Effector memory CD8-positive, alpha-beta T cell (primary cell): ENCODE results near the gene SLC35E4.
A peak's percentile ranks its signal among the peaks of the same experiment; 100 is the strongest.
"Not testable (repeated sequence)": the region's sequence is repeated elsewhere in the genome, so short reads cannot be mapped to it uniquely, and the experiment has no call there.

ENCODE experiments used
- ATAC-seq: fragments of 150-1000 bp; cut with Tn5 transposase; replicated peaks from 2 replicates; pipeline ENCODE4 v1.10.0; 2021; ENCODE audit warnings: mild to moderate bottlenecking, moderate library complexity
- DNase-seq, 3 experiments: peaks; one replicate each; pipeline ENCODE4 v3.0.0; 2021
- H3K27ac Mint-ChIP-seq, 2 donors: one replicate each; pipeline ENCODE4 v1.8.0; 2022; ENCODE audit warnings: mild to moderate bottlenecking in 2 of 2, mixed read lengths in 2 of 2, moderate library complexity in 2 of 2
- H3K27me3 Mint-ChIP-seq, 2 donors: one replicate each; pipeline ENCODE4 v1.8.0; 2022; ENCODE audit warnings: mixed read lengths in 2 of 2
- H3K36me3 Mint-ChIP-seq: one replicate; pipeline ENCODE4 v1.8.0; 2022; ENCODE audit warnings: mild to moderate bottlenecking, moderate library complexity, mixed read lengths; ENCODE audit not compliant: insufficient read depth
- H3K4me1 Mint-ChIP-seq, 2 donors: one replicate each; pipeline ENCODE4 v1.8.0; 2022; ENCODE audit warnings: low read depth in 2 of 2, mixed read lengths in 2 of 2
- H3K4me3 Mint-ChIP-seq, 2 donors: one replicate each; pipeline ENCODE4 v1.8.0; 2022; ENCODE audit warnings: mild to moderate bottlenecking in 2 of 2, mixed read lengths in 2 of 2, moderate library complexity in 2 of 2
- H3K9me3 Mint-ChIP-seq, 2 donors: one replicate each; pipeline ENCODE4 v1.8.0; 2022; ENCODE audit warnings: mixed read lengths in 2 of 2
- total RNA-seq, 9 experiments: gene quantifications; one replicate each; lab custom pipeline; 2026; lab: John Stamatoyannopoulos, UW

The SLC35E4 gene
- 6.0 to 32.0 (median 11.7) reads per million in 9 experiments for total RNA-seq

GRCh38 chr22:30635273-30636225 is at the start of gene SLC35E4:
Gene SLC35E4, plus strand, starts transcription at chr22:30635781. Its CDS starts 670 bp downstream, at chr22:30636451.
- H3K4me1 Mint-ChIP-seq, result peaks cover 14 to 23% of the 10 kb centered on the region in 2 donors
- H3K9me3 Mint-ChIP-seq, result no peaks in the 10 kb centered on the region

GRCh38 chr22:30586414-30586813 is 49.2 kb upstream of the SLC35E4 start:
- Mint-ChIP-seq H3K4me1 (peaks cover 0 to 10% of the 10 kb centered on the region in 2 donors), H3K27ac (peak overlapping the region in 1 of 2 donors; percentile 49), H3K36me3 (peaks cover 67% of the 10 kb centered on the region), H3K4me3 (no peak overlapping the region), H3K27me3 (no peaks in the 10 kb centered on the region), H3K9me3 (no peaks in the 10 kb centered on the region)
- ATAC-seq, result no peak
- no peak for DNase-seq

More at GRCh38 chr22:30635273-30636225, at the start of gene SLC35E4:
- H3K27me3 Mint-ChIP-seq, result no peaks in the 10 kb centered on the region
- H3K4me3 Mint-ChIP-seq, result peak within 1 kb of the TSS; percentile 82 to 89
- DNase-seq (peak; percentile 92 to 93 (median 92)), ATAC-seq (peak; percentile 81)
- H3K27ac Mint-ChIP-seq, result peak within 1 kb of the TSS; percentile 90 to 95
- H3K36me3 Mint-ChIP-seq, result peaks cover 3% of the 10 kb centered on the region

GRCh38 chr22:30591191-30591587 is 44.4 kb upstream of the SLC35E4 start:
- Mint-ChIP-seq H3K4me3 (no peak overlapping the region), H3K4me1 (peaks cover 0 to 6% of the 10 kb centered on the region in 2 donors), H3K9me3 (no peaks in the 10 kb centered on the region), H3K27ac (no peak overlapping the region), H3K36me3 (peaks cover 32% of the 10 kb centered on the region), H3K27me3 (peaks cover 7 to 12% of the 10 kb centered on the region in 2 donors)
- ATAC-seq (no peak), DNase-seq (no peak)

GRCh38 chr22:30591588-30592359 is 43.8 kb upstream of the SLC35E4 start, which contains the start of gene PES1:
Gene PES1, minus strand, starts transcription at chr22:30591910. Its CDS starts 77 bp downstream, at chr22:30591833.
- DNase-seq (peak; percentile 93 to 96 (median 94)), ATAC-seq (peak; percentile 99)
- peaks cover 7 to 12% of the 10 kb centered on the region in 2 donors for H3K27me3 Mint-ChIP-seq
- peaks cover 26% of the 10 kb centered on the region for H3K36me3 Mint-ChIP-seq
- peaks cover 0 to 6% of the 10 kb centered on the region in 2 donors for H3K4me1 Mint-ChIP-seq
- H3K4me3 Mint-ChIP-seq, result no peak within 1 kb of the TSS
- H3K27ac Mint-ChIP-seq, result no peak within 1 kb of the TSS
- H3K9me3 Mint-ChIP-seq, result no peaks in the 10 kb centered on the region

- DNase-seq, H3K27ac Mint-ChIP-seq, H3K4me1 Mint-ChIP-seq, H3K4me3 Mint-ChIP-seq, ATAC-seq, H3K9me3 Mint-ChIP-seq: not testable (repeated sequence)
- H3K27me3 Mint-ChIP-seq, result peaks cover 7 to 12% of the 10 kb centered on the region in 2 donors
- peaks cover 20% of the 10 kb centered on the region for H3K36me3 Mint-ChIP-seq
Observed at GRCh38 chr22:30592360-30592713, 43.2 kb upstream of the SLC35E4 start.

- Mint-ChIP-seq H3K27me3 (peaks cover 7 to 12% of the 10 kb centered on the region in 2 donors), H3K27ac (no peak overlapping the region), H3K4me1 (no peaks in the 10 kb centered on the region), H3K9me3 (no peaks in the 10 kb centered on the region), H3K36me3 (no peaks in the 10 kb centered on the region), H3K4me3 (no peak overlapping the region)
- no peak for DNase-seq
- ATAC-seq, result no peak
Observed at GRCh38 chr22:30596199-30596598, 39.4 kb upstream of the SLC35E4 start.

- Mint-ChIP-seq H3K27ac (no peak overlapping the region), H3K27me3 (peaks cover 7 to 12% of the 10 kb centered on the region in 2 donors), H3K36me3 (no peaks in the 10 kb centered on the region), H3K9me3 (no peaks in the 10 kb centered on the region), H3K4me1 (no peaks in the 10 kb centered on the region), H3K4me3 (no peak overlapping the region)
- DNase-seq, result no peak
- no peak for ATAC-seq
Observed at GRCh38 chr22:30596886-30597285, 38.7 kb upstream of the SLC35E4 start.

- H3K36me3 Mint-ChIP-seq, result no peaks in the 10 kb centered on the region
- no peak overlapping the region for H3K4me3 Mint-ChIP-seq
- ATAC-seq, result no peak
- DNase-seq, result no peak
- H3K9me3 Mint-ChIP-seq, result no peaks in the 10 kb centered on the region
- no peaks in the 10 kb centered on the region for H3K27me3 Mint-ChIP-seq
- H3K4me1 Mint-ChIP-seq, result no peaks in the 10 kb centered on the region
- H3K27ac Mint-ChIP-seq, result no peak overlapping the region
Observed at GRCh38 chr22:30598986-30599385, 36.6 kb upstream of the SLC35E4 start.

- Mint-ChIP-seq H3K9me3 (no peaks in the 10 kb centered on the region), H3K27me3 (no peaks in the 10 kb centered on the region), H3K36me3 (no peaks in the 10 kb centered on the region), H3K4me1 (peaks cover 5 to 6% of the 10 kb centered on the region in 2 donors), H3K27ac (no peak overlapping the region), H3K4me3 (no peak overlapping the region)
- DNase-seq (no peak), ATAC-seq (no peak)
Observed at GRCh38 chr22:30600921-30601320, 34.7 kb upstream of the SLC35E4 start.

- H3K27me3 Mint-ChIP-seq, result no peaks in the 10 kb centered on the region
- H3K36me3 Mint-ChIP-seq, result no peaks in the 10 kb centered on the region
- H3K9me3 Mint-ChIP-seq, result no peaks in the 10 kb centered on the region
- H3K27ac Mint-ChIP-seq, result no peak overlapping the region
- DNase-seq, result no peak
- no peak for ATAC-seq
- peaks cover 5 to 6% of the 10 kb centered on the region in 2 donors for H3K4me1 Mint-ChIP-seq
- H3K4me3 Mint-ChIP-seq, result no peak overlapping the region
Observed at GRCh38 chr22:30601464-30601863, 34.1 kb upstream of the SLC35E4 start.

GRCh38 chr22:30602049-30602448 is 33.5 kb upstream of the SLC35E4 start:
- DNase-seq, result no peak
- H3K4me3 Mint-ChIP-seq, result no peak overlapping the region

GRCh38 chr22:30603801-30604200 is 31.8 kb upstream of the SLC35E4 start:
- ATAC-seq (no peak), DNase-seq (no peak)
- peaks cover 12 to 13% of the 10 kb centered on the region in 2 donors for H3K4me1 Mint-ChIP-seq
- H3K9me3 Mint-ChIP-seq, result no peaks in the 10 kb centered on the region
- H3K27ac Mint-ChIP-seq, result no peak overlapping the region
- H3K27me3 Mint-ChIP-seq, result peaks cover 0 to 6% of the 10 kb centered on the region in 2 donors
- H3K36me3 Mint-ChIP-seq, result no peaks in the 10 kb centered on the region
- no peak overlapping the region for H3K4me3 Mint-ChIP-seq

More at GRCh38 chr22:30602049-30602448, 33.5 kb upstream of the SLC35E4 start:
- Mint-ChIP-seq H3K27ac (no peak overlapping the region), H3K36me3 (no peaks in the 10 kb centered on the region), H3K27me3 (peaks cover 0 to under 1% of the 10 kb centered on the region in 2 donors), H3K4me1 (peaks cover 8% of the 10 kb centered on the region in 2 donors), H3K9me3 (no peaks in the 10 kb centered on the region)
- peak; percentile 30 for ATAC-seq

- DNase-seq (no peak), ATAC-seq (no peak)
- Mint-ChIP-seq H3K9me3 (no peaks in the 10 kb centered on the region), H3K36me3 (no peaks in the 10 kb centered on the region), H3K27me3 (peaks cover 5 to 6% of the 10 kb centered on the region in 2 donors), H3K4me3 (no peak overlapping the region), H3K4me1 (peaks cover 12 to 15% of the 10 kb centered on the region in 2 donors), H3K27ac (no peak overlapping the region)
Observed at GRCh38 chr22:30604723-30605122, 30.9 kb upstream of the SLC35E4 start.
